ENCODE measurements around the gene TMEM119. TPM values are rescaled to one million over a fixed set of nuclear protein-coding genes. Genes with fewer than 3 reads are reported as not detected.
"Not testable (repeated sequence)": the region's sequence is repeated elsewhere in the genome, so short reads cannot be mapped to it uniquely, and the experiment has no call there.

The TMEM119 gene
- total RNA-seq, 2 donors from 2014 or later, result 3.0 to 4.3 TPM

DNA sequence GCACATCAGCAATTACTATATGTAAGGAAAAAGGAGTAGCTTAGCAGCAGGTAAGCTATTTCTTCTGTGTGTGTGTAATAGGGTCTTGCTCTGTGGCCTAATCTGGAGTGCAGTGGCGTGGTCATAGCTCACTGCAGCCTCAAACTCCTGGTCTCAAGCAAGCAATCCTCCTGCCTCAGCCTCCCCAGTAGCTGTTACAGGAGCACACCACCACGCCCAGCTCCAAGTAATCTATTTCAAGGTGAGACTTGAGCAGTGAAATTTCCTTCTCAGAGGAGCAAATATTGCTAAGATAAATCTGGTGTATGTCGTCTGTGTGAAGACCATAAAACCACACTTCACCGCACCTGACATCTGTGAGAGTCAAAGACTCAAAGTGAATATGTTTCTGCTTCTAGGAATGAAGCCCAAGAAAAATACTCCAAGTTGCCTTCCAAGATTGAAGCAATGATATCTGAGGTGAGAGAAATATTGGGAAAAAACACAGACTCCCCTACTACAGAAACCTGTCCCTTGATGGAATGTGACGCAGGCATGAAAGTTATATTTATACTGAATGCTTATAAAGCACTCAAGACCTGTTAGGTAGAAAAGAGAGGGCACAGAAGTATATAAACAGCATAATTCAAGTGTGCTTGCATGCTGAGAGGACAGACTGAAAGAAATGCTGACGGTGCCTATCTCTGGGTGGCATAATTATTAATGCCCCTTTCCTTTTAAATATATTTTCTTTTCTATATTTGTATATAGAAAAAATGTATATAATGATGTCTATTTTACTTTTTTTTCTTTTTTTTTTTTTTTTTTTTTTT, 38.3 kb upstream of the TMEM119 start:
- DNase-seq (no peak), ATAC-seq (no peak)
- intact Hi-C loops (cut with DNase I), result no loop called here

DNA sequence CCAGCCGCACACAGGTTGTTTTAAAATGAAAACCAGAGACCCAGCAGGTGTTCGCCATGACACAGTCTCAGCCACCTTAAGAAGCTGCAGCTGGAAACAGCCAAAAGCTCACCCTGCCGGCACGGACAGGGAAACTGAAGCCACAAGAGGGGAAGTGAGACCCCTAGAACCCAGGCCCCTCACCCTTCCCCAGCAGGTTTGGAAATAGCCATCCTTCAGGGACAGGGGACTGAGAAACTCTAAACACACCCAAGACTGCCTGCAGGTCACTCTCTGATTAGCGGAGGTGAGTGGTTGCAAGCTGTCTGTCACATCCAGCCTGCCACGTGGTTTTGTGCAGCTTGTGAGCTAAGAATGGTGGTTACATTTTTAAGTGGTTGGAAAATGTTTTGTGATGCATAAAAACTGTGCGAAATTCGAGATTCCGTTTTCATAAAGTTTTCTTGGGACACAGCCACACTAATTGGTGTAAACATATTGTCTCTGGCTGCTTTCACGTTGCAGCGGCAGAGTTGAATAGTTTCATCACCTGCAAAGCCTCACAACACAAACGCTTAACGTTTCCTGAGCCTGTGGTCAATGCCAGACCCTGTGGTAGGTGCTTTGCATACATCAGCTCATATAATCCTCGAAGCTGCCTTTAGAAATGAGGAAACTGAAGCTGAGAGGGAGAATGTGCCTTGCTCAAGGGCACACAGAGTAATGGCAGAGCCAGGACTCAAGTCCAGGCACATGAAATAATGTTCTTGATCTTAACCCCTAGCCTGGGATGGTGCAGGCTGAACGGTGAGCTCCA, 37.5 kb upstream of the TMEM119 start:
- ATAC-seq (no peak), DNase-seq (no peak)
- intact Hi-C loops (cut with DNase I), result no loop called here

- intact Hi-C loops (cut with DNase I), result no loop called here
- DNase-seq (no peak), ATAC-seq (no peak)
Observed at GRCh38 chr12:108634341-108634751, 36.5 kb upstream of the TMEM119 start.

GRCh38 chr12:108633534-108634248, 35.8 kb upstream of the TMEM119 start, which contains the start of gene SELPLG:
Gene SELPLG (minus strand): TSS chr12:108633894. CDS start chr12:108624307, 9,587 bp downstream.
- intact Hi-C loops (cut with DNase I), result no loop called here
- ATAC-seq, result peak; percentile 34 to 56

GRCh38 chr12:108633081-108633533, 35.2 kb upstream of the TMEM119 start:
- intact Hi-C loops (cut with DNase I), result no loop called here
- ATAC-seq (no peak), DNase-seq (no peak)

More at GRCh38 chr12:108633534-108634248, 35.8 kb upstream of the TMEM119 start, which contains the start of gene SELPLG:
- peak; percentile 65 for DNase-seq

DNA sequence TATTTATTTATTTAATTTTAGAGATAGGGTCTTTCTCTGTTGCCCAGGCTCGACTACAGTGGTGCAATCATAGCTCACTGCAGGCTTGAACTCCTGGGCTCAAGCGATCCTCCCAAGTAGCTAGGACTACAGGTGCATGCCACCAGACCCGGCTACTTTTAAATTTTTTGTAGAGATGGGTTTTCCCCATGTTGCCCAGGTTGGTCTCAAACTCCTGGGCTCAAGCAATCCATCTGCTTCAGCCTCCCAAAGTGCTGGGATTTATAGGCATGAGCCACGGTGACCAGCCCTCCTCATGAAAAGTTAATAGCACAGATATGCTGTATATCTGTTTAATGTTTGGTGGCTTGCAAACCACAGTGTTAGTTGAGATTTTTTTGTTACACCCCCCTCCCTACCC, 33.4 kb upstream of the TMEM119 start:
- intact Hi-C loops (cut with DNase I); DNase-seq; ATAC-seq: not testable (repeated sequence)

DNA sequence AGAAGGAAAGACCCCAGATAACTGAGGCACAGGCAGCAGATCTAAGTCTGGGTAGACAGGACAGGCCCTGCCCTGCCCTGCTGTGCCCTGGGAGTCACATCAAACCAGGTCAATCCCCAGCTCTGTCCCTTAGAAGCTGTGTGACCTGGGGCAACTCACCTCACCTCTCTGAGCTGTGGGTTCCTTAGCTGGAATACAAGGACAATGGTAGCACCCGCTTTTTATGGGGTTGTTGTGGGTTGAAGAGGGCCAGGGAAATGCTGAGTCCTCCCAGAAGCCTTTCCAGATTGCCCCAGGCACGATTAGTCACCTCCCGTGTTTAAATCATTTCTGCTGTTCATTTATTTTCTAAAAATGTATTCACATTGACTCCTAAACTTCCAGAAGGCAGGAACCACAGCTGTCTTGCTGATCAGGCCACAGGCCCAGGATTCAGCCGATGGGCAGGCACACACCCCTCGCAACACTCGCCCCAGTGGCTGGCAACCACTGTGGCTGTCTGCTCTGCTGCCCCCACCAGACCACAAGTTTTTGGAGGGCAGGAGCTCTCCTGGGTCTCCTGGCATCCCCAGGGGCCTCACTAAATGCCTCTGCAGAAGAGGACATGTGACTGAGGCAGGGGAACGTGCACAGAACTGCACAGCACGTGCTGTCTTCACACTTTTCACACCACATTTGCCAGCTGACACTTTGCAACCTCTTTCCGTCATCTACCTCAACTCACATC, 32.8 kb upstream of the TMEM119 start:
- intact Hi-C loops (cut with DNase I), result no loop called here
- ATAC-seq, result no peak

DNA sequence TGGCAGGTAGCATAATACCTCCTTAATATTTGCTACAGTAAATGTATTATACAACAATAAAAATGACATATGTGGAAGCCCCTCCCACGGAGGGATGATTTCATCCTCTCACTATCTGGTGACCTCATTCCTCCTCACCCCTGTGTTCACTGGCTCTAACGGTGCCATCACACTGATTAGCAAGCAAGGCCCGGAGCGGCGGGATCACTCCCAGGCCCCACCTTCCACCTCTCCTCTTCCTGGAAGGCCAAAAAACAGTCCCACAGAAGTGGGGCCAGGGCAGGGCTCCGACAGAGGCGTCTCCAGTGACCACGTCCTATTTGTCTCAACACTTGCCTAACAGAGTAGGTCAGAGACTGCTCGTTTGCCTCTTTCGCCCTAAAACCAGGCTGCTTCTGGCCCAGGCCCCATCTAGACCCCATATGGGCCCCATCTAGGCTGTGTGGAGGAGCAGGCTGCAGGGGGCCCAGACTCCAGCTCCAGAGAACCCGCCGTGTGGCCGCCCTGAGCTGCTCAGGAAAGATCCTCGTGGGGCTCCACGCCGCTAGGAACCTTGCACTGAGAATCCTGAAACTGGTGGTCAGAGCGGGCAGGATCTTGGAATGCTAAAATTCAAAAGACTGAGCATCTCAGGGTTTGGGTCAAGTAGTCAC, 32.1 kb upstream of the TMEM119 start:
- DNase-seq, result peak; percentile 61
- ATAC-seq, result peak; percentile 39 to 80
- intact Hi-C loops (cut with DNase I), result no loop called here

More for the DNA sequence above, 32.8 kb upstream of the TMEM119 start:
- DNase-seq, result peak; percentile 20

GRCh38 chr12:108629151-108629550, 31.3 kb upstream of the TMEM119 start:
- intact Hi-C loops (cut with DNase I), result no loop called here

DNA sequence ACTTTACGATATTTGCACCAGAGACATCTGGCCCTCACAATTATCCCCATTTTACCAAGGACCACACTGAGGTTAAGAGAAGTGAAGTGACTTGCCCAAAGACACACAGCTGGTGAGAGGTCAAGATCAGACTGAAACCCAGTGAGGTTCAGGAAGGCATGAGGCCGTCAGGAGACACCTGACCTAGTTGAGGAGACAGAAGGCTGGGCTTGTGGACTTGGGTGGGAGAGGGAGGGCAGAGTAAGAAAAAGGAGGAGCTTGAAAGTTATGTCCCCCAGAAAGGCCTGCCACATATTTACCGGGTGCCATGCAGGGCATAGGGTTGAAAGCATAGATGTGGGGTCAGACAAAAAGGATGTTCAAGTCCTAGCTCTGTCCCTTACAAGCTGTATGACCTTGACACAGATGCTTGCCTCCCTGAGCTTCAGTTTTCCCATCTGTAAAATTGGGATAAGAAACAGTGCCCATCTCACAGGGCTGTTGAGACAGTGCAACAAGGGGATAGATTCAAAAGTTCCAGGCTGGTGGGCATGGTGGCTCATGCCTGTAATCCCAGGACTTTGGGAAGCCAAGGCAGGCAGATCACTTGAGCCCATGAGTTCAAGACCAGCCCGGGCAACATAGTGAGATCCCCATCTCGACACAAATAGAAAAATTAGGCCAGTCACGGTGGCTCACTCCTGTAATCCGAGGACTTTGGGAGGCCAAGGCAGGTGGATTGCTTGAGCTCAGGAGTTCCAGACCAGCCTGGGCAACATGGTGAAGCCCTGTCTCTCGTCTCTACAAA, 29.4 kb upstream of the TMEM119 start:
- peak; percentile 7 for DNase-seq

More at GRCh38 chr12:108629151-108629550, 31.3 kb upstream of the TMEM119 start:
- no peak for ATAC-seq
- peak; percentile 16 for DNase-seq

DNA sequence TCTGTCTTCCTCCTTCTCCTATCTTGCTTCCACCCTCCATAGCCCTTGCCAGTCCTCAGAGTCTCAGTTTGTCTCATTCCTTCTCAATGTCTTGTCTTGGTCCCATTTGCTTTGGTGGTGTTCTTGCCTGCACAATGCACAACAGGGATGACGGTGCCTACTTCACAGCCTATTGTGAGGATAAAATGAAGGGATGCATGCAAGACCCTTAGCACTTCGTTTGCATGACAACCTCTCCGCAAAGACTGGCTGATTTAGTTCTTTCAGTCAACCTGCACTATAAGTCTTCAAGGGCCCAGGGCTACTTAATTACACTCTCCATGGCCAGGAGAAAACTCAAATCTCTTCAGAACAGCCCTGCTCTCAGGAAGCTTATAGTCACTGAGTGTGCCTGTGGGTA, 27.3 kb upstream of the TMEM119 start:
- no peak for ATAC-seq
- intact Hi-C loops (cut with DNase I), result no loop called here
- DNase-seq, result no peak

More for the DNA sequence above, 29.4 kb upstream of the TMEM119 start:
- intact Hi-C loops (cut with DNase I), result no loop called here
- ATAC-seq, result no peak

- intact Hi-C loops (cut with DNase I), result no loop called here
- no peak for ATAC-seq
- DNase-seq, result no peak
Observed at GRCh38 chr12:108623577-108623976, 25.7 kb upstream of the TMEM119 start.

- intact Hi-C loops (cut with DNase I), result no loop called here
- ATAC-seq, result peak in 1 of 2 donors; percentile 3
Observed at GRCh38 chr12:108622921-108623514, 25.1 kb upstream of the TMEM119 start.

DNA sequence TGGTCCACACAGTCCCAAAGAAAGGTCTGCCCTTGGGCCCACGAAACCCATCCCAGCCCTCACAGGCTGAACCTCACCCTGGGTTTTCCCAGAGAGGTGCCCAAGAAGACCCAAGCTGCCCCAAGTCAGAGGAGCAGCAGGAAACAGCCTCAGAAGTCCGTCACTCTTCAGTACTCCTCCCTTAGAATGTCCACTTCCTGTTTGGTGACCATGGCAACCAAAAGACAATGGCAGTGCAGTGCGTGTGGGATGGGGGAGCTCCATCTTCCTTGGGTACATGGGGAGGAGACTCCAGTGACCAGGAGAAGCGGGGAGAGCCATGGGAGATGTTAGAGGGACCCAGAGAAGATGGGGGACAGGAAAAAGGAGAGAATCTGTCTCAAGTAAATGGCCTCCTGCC, 24.5 kb upstream of the TMEM119 start:
- DNase-seq, result peak; percentile 40
- ATAC-seq, result peak in 1 of 2 donors; percentile 64

More at GRCh38 chr12:108622921-108623514, 25.1 kb upstream of the TMEM119 start:
- no peak for DNase-seq

DNA sequence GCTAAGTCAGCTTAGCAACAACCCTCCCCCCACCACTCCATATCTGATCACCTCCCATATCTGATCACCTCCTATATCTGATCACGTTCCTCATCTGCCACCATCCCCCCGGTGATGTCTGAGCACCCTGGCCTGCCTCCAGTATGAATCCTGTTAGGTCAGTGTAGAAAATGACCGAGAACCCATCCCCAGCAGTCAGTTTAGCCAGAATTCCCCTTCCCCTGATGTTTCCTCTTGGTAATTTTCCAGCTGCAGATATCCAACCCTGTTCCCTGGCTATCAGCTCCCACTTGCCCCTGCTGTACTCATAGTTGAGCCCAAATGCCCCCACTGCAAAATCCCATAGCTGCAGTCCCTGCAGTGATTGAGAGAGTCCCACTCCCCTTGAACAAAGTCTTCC, 23.3 kb upstream of the TMEM119 start:
- DNase-seq (no peak), ATAC-seq (no peak)
- intact Hi-C loops (cut with DNase I), result no loop called here

More for the DNA sequence above, 24.5 kb upstream of the TMEM119 start:
- intact Hi-C loops (cut with DNase I), result no loop called here

DNA sequence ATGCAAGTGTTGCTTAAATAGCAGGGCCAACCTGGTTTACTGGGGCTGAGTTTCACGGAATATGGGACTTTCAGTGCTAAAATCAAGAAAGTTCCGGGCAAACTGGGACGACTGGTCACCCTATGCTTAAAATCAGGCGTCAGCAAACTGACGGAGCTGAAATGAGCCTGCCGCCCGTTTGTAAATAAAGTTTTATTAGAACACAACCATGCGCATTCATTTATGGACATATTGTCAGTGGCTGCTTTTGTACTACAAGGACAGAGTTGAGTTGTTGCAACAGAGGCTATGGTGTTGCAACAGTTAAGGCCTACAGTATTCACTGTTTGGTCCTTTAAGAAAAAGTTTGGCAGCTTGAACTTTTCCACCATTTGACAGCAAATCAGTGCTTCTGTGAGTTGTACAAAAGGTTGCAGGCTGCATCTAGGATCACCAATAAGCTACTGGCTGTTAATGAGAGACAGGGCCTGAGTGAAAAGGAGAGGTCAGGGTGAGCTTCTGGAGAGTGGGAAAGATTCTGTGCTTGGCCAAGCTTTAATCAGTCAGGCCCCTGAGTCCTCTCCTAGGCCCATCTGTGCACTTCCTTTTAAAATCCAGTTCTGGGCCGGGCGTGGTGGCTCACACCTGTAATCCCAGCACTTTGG, 22.5 kb upstream of the TMEM119 start:
- ATAC-seq (peak in 1 of 2 donors; percentile 5), DNase-seq (no peak)
- intact Hi-C loops (cut with DNase I), result no loop called here

All from left cardiac atrium (tissue), 4 donors.